Activated CD4-positive, alpha-beta T cell treated with anti-CD3 and anti-CD28 coated beads, Interleukin-2, amount 50 U/mL, for 1 hour (primary cell): ENCODE measurements around the gene IQGAP2.
A peak's percentile ranks its signal among the peaks of the same experiment; 100 is the strongest.

Experiments used
- DNase-seq: peaks from one replicate; pipeline ENCODE4 v3.0.0-alpha.2; 2020

The IQGAP2 gene

GRCh38 chr5:76694317-76694716, 291.2 kb downstream of the IQGAP2 start:
- DNase-seq, result no peak

- no peak for DNase-seq
These were observed 292.3 kb downstream of the IQGAP2 start for GRCh38 chr5:76695346-76695745.

- DNase-seq, result no peak
These were observed 293.2 kb downstream of the IQGAP2 start for GRCh38 chr5:76696251-76696650.

DNA sequence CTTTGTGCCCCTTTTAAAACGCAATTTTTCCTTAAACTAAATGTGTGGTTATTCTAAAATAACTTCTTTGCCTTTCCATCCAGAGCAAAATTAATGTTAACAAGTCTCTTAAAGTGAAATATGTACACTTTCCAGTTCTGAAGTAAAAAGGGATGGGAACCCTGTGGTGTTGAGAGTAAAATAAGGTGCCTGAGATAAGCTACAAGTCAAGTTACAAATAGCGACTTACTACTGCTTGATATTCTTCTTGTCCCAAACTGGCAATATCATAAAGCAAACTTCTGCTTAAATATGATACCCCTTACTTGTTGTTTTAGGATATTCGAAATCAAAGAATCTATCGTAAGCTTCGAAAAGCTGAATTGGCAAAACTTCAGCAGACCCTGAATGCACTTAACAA, 294.6 kb downstream of the IQGAP2 start:
- no peak for DNase-seq

GRCh38 chr5:76700571-76700970, 297.5 kb downstream of the IQGAP2 start:
- DNase-seq, result no peak

- no peak for DNase-seq
These were observed 298.2 kb downstream of the IQGAP2 start for GRCh38 chr5:76701298-76701697.

- no peak for DNase-seq
These were observed 300.6 kb downstream of the IQGAP2 start for GRCh38 chr5:76703707-76704106.

- DNase-seq, result no peak
These were observed 301.1 kb downstream of the IQGAP2 start for GRCh38 chr5:76704131-76704663.

DNA sequence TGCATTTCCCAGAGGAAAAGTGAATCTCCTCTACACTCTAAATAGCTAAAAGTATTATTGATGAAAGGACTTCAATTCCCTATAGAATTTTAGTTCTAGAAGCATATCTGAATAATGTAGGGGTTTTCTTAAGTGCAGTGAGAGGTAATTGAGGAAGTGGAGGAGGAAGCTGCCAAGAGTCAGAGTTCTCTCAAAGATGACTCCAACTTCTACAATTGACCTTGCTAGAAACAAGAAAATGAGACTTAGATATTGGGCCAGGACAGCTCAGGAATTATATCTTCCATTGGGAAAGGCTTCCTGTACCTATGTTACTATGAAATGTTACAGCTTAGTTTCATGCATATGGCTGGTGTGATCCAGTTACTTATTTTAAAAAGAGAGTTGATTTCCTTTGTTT, 302.5 kb downstream of the IQGAP2 start:
- DNase-seq, result no peak

GRCh38 chr5:76709762-76710161, 306.7 kb downstream of the IQGAP2 start:
- no peak for DNase-seq

DNA sequence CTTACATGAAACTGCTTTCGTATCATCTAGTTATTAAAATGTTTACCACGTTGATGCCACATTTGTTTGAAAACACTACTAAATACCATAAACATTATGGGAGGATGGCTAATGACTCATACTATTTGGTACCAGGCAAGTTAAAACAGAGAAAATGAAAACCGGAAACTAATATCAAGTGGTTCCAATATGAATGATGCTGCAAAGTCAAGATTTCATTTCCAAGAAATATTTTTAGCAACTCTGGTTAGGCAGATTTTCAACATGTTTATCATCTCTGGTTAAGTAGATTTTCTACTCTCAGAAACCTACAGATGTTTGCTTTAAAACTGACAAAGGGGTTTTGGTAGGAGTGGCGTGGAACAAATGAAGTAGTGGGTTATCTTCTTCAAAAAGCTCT, 307.9 kb downstream of the IQGAP2 start:
- no peak for DNase-seq

DNA sequence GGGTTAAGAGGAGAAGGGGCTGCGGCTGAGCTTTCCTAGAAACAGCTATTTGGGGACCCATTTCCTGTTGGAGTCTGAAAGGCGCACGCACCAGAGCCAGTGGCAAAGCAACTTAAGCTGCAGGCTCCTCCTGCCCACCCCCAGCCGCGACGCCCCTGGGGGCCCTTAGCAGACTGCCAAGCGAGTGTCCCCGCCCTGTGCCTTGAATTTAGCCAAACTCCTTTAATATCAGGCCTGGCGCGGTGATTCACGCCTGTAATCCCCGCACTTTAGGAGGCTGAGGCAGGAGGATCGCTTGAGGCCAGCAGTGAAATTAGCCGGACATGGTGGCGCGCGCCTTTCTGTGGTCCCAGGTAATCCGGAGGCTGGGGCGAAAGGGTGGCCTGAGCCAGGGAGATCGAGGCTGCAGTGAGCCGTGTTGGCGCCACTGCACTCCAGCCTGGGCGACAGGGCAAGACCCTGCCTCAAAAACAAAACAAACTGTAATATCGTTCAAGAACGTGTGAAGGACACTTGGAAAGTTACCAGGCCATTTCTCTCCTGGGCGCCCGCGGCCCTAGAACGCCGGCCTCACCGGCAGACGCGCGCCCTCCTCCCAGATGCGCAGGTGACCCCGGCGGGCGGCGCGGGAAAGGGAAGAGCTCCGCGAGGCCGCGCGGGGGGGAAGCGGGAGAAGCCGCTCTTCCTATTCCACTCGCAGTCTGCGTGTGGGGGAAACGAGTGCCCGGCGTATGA, 311.8 kb downstream of the IQGAP2 start:
- no peak for DNase-seq

GRCh38 chr5:76715486-76715735, 312.3 kb downstream of the IQGAP2 start:
- DNase-seq, result no peak

GRCh38 chr5:76715736-76716455, 312.8 kb downstream of the IQGAP2 start, which contains the start of gene F2R:
Gene F2R, plus strand, starts transcription at chr5:76716126. Its CDS starts 182 bp downstream, at chr5:76716308.
- peak; percentile 43 for DNase-seq

DNA sequence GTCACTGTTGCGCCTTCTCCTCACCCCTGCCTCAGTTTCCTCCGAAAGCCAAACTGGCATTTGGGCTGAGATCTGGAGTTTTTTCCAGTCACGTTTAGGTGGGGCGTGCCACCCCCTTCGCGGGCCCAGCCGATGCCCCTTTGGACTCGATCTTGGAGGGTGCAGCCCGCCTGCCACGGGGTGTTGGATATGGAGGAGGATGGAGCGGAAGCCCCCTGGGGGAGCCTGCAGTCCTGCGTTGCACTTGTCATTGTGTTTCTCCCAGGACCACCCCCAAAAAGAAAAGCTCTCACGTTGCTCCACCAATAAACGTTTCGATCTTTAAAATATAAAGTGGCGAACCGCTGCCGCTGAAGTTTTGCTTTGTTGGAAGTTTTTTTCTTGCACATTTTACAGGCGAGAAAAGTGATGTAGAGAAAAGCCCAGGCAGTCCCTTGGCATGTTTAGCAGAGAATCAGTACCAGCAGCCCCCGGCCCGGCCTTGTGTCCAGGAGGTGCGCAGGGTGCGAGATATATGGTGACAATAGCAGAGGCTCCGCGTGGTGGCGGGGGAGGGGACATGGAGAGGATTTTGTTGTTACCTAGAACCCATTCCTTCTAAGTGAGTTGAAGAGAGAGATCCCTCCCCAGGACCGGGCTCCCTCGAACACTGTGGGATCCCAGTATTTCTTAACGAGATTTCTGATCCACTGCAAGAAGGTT, 313.5 kb downstream of the IQGAP2 start:
- DNase-seq, result no peak

DNA sequence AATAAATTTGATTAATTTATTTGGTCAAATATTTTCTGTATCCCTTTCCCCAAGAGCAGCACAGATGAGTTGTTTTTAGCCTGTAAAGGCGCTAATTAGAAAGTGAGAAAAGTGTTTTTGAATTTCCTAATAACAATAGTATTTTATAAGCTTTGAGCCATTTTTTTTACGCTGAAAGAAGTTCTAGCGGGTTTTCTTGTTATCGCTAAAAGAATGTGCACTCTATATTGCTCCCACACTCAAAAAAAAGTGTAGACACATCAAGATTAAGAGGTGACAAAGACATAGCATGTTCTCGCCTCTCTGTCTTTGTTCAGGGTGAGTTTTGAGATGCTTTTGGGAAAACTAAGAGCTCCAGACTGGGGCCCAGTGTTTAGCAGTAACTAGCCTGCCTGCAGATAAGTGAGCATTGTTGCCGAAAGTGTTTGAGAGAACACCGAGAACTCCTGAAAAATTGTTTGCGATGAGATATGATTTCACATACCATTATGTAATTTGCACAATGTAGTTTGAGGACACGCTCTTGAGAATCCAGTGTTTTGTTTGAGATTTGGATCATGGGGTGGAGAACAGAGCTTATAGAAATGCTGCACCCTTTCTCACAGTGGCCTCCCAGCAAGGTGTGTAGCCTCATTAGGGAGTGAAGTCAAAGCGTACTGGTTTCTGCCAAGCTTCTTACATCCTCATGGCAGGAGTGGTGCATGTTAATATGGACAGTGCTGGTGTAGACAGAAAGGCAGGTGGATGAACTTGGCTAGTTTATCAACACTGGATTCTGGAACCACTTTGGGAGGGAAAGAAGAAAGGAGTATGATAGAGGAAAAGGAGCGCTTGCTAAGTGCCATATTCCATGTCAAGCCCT, 314.4 kb downstream of the IQGAP2 start:
- DNase-seq, result no peak

DNA sequence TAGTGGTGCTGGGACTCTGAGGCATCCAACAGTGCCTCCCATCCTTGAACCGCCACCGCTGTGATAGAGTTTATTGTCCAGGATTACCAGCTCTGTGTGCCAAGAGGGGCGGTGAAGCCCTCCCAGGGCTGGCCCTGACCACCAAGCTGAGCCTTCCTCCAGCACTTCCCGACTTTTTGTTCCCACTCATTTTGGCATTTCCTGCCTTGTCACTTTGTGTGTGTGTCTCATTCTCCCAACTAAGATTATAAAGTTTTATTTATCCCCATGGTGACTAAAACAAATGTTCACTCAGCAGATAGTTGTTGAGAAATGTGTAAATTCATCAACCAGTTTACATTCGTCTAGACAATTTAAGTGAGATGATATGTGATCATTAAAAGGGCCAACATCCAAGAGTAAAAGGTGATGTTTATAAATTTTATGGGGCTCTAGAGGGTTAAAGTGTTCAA, 315.3 kb downstream of the IQGAP2 start:
- DNase-seq, result no peak

- DNase-seq, result no peak
These were observed 315.8 kb downstream of the IQGAP2 start for GRCh38 chr5:76718880-76719279.

DNA sequence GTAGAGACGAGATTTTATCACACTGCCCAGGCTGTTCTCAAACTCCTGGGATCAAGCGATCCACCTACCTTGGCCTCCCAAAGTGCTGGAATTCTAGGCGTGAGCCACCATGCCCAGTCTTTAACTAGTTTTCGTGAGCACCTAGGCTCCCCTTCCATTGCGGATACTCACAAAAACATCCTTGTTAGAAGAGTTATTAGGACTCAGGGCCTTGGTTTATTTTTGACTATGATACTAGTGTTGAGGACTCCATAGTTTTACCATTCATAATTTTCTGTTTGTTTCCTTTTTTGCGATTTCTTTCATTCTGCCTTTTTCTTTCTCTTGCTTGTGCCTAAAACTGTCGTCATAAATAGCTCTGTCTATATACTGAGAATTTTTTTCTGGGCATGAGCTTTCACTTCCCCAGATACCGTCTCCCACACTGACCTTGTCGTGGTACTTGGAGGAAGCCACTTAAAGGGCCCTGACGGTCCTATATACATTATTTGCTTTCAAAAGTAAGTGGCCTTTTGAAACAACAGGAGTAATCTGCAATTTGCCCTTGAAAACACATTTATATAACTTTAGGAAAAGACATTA, 318.0 kb downstream of the IQGAP2 start:
- no peak for DNase-seq

DNA sequence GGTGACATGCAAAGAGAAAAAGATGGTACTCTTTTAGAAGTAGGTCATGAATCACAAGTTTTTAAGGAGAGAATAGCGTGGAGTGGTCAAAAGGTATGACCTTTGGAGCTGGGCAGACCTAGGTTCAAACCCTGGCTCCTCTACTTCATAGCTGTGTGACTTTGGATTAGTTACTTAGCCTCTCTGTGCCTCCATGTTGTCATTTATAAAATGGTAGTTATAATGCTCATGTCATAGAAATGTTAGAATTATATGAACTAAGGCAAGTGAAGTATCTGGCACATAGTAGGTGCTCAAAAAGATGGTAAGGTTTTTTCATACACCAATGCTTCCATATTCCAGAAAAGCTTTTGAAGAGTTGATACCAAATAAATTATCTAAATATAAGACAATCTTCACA, 320.2 kb downstream of the IQGAP2 start:
- DNase-seq, result no peak

GRCh38 chr5:76723906-76724305, 320.8 kb downstream of the IQGAP2 start:
- no peak for DNase-seq

- no peak for DNase-seq
These were observed 321.8 kb downstream of the IQGAP2 start for GRCh38 chr5:76724871-76725270.
